Liver (tissue), 3 donors: ENCODE data around the gene RSPH6A.

Experiments used
- GABPA ChIP-seq, 2 donors: IDR thresholded peaks in 1 of 2; conservative IDR thresholded peaks in 1 of 2; 2 replicates each; pipeline ENCODE4 v1.6.1; 2016; ENCODE audit warnings: antibody characterized with exemption in 2 of 2, mild to moderate bottlenecking in 1 of 2, moderate library complexity in 1 of 2
- HNF4G ChIP-seq: IDR thresholded peaks from 2 replicates; pipeline ENCODE4 v1.6.1; 2016; ENCODE audit warnings: antibody characterized with exemption
- RAD21 ChIP-seq, 2 donors: IDR thresholded peaks; 2 replicates each; pipeline ENCODE4 v1.6.1; 2016; ENCODE audit warnings: antibody characterized with exemption in 2 of 2, mild to moderate bottlenecking in 2 of 2
- TF ChIP-seq, protein P1 (sequence below): fragments of 150-350 bp; IDR thresholded peaks from 2 replicates; pipeline ENCODE4 v1.5.1; 2017; ENCODE audit warnings: improper control_type of control experiment, low read depth, low read length; ENCODE audit not compliant: missing input control
- donor health status: healthy.
- donor health status: healthy.

DNA sequence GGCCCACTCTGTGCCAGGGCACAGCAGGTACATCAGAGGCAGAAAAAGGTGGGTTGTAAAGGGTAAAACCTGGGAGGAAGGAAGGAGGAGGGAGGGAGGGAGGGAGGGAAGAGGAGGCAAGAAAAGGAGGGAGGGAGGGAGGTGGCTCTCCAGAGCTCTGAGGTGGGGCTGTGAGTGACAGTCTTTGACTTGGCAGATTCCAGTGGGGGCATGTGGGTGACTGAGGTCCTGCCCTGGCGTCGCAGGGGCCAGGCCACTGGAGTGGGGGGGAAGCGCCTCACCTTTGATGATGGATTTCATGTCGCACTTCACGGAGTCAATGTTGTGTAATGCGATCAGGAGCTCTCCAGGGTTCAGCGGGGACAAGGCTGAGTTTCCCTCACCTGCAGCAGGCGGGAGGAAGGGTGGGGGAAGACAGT is 6.0 kb upstream of the RSPH6A start:
- TF ChIP-seq, protein P1, sequence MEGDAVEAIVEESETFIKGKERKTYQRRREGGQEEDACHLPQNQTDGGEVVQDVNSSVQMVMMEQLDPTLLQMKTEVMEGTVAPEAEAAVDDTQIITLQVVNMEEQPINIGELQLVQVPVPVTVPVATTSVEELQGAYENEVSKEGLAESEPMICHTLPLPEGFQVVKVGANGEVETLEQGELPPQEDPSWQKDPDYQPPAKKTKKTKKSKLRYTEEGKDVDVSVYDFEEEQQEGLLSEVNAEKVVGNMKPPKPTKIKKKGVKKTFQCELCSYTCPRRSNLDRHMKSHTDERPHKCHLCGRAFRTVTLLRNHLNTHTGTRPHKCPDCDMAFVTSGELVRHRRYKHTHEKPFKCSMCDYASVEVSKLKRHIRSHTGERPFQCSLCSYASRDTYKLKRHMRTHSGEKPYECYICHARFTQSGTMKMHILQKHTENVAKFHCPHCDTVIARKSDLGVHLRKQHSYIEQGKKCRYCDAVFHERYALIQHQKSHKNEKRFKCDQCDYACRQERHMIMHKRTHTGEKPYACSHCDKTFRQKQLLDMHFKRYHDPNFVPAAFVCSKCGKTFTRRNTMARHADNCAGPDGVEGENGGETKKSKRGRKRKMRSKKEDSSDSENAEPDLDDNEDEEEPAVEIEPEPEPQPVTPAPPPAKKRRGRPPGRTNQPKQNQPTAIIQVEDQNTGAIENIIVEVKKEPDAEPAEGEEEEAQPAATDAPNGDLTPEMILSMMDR: no peak
- TF ChIP-seq GABPA (IDR thresholded peaks at IDR 0.05 in 1 of 2, conservative IDR thresholded peaks at IDR 0.05 in 1 of 2) (no peak), RAD21 (IDR thresholded peaks at IDR 0.05) (no peak), HNF4G (no peak)
